Stomach (tissue), 9 donors: ENCODE data around the gene SLC16A10. TPM values are rescaled to one million over a fixed set of nuclear protein-coding genes. Genes with fewer than 3 reads are reported as not detected.

Source experiments
- DNase-seq, 2 donors: peaks; one replicate each; pipeline versions ENCODE4 v3.0.0 to v3.0.0-alpha.2; 2013 to 2019
- H3K27ac ChIP-seq, 5 donors: fragments of 200-600 bp in 4 of 5; sonication (generic) in 4 of 5; one replicate each; pipeline ENCODE4 v1.5.1; 2013 to 2019; ENCODE audit warnings: mild to moderate bottlenecking in 1 of 5, moderate library complexity in 1 of 5
- H3K27me3 ChIP-seq, 3 donors: fragments of 200-600 bp; sonication (generic); one replicate each; pipeline ENCODE4 v1.5.1; 2017 to 2019; ENCODE audit warnings: mixed run types in 1 of 3
- H3K36me3 ChIP-seq, 4 donors: fragments of 200-600 bp; sonication (generic); 1 replicate in 3 of 4; 2 replicates in 1 of 4; pipeline ENCODE4 v1.5.1; 2016 to 2019
- H3K4me1 ChIP-seq, 4 donors: fragments of 200-600 bp; sonication (generic); one replicate each; pipeline ENCODE4 v1.5.1; 2016 to 2019
- H3K4me3 ChIP-seq, 4 donors: fragments of 200-600 bp; sonication (generic) in 3 of 4; one replicate each; pipeline ENCODE4 v1.5.1; 2016 to 2019; ENCODE audit warnings: mild to moderate bottlenecking in 1 of 4
- H3K9me3 ChIP-seq, 4 donors: fragments of 200-600 bp; sonication (generic); one replicate each; pipeline ENCODE4 v1.5.1; 2016 to 2019
- EP300 ChIP-seq: sonication (generic); formaldehyde crosslinking; IDR thresholded peaks from one replicate; pipeline ENCODE4 v1.6.1; 2017; ENCODE audit warnings: antibody characterized with exemption
- POLR2A ChIP-seq, 4 donors: fragments of 450-650 bp; IDR thresholded peaks; one replicate each; pipeline ENCODE4 v1.6.1; 2016; ENCODE audit warnings: antibody characterized with exemption in 4 of 4, control low read depth in 2 of 4, mild to moderate bottlenecking in 1 of 4, moderate library complexity in 1 of 4
- POLR2AphosphoS5 ChIP-seq, 3 donors: sonication (generic); formaldehyde crosslinking; IDR thresholded peaks; one replicate each; pipeline ENCODE4 v1.6.1; 2016; ENCODE audit warnings: antibody characterized with exemption in 3 of 3
- WGBS, 5 donors: extraction: QIAGEN DNeasy Blood & Tissue Kit in 3 of 5; methylation state at CpG; one replicate each; pipeline versions ENCODE4 v1.1.5 to v1.1.7; 2013 to 2018; 5-methylcytosine and 5-hydroxymethylcytosine counted together
- intact Hi-C: fragments of 100-400 bp; cut with DNase I; formaldehyde crosslinking; loops from one replicate; pipeline ENCODE4 v1.15.1; 2023; ENCODE audit warnings: low total_unique reads
- polyA plus RNA-seq, 3 donors: library from polyadenylated mRNA; stranded (reverse); fragments of 200-250 nt; gene quantifications; one replicate each; pipeline ENCODE4 v1.2.3, GENCODE V29; 2013
- total RNA-seq, 5 donors: library from RNA; depleted of rRNA; stranded (reverse); fragments of >200 nt; gene quantifications; one replicate each; pipeline versions ENCODE4 v1.1.0 to v1.2.3, GENCODE V29; 2014 to 2016
- TF ChIP-seq, protein P1 (sequence below), 7 experiments: fragments of 450-650 bp in 4 of 7; fragments of 200-600 bp in 3 of 7; sonication (generic) in 3 of 7; IDR thresholded peaks; one replicate each; pipeline ENCODE4 v1.5.1; 2016 to 2019; ENCODE audit warnings: antibody characterized with exemption in 7 of 7, control low read depth in 2 of 7, mild to moderate bottlenecking in 1 of 7
- donor health status: healthy with polysubstance abuse.
- donor health status: Bipolar disorder and iron deficiency.
- donor health status: healthy.

Gene SLC16A10
- total and polyA plus RNA-seq, 8 donors, result 0.46 to 206 (median 8.5) TPM

DNA sequence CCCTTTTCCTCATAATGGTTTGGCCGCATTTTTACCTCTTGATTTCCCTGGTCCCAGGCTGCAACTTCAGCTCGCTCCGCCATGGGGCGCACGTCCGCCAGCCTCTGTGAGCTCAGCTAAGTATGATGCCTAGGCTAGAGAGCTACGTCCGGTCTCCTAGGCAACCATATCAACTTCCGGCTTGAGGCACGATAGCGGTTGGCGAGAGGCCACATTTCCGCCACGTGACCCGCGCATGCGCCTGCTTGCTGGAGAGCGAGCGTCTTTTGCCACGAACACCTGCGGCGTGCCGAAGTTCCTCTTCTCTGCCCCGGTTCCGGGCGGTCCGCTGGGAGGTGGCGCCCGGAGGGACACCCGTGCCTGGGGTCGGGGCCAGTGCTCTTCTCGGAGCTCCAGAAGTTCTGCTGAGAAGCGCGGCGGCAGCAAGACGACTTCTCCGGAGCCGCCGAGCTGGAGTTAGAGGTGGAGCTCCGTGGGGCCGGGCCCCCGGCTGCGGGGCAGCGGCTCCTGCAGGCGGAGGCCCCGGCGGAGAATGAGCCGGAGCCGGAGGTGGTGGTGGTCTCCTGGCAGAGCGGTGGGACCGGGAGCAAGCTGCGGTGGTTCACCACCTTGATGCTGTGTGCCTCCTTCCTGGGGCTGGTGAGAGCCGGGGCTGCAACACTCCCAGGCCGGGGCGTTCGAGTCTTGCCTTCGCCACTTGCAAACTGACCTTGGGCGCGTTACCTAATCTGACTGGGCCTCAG lies 172.0 kb downstream of the SLC16A10 start:
- WGBS, 5 donors, result 0 to 1% (median 1%) methylated on average over 30 to 59 of the region's 59 CpGs
- H3K27ac ChIP-seq, result peak overlapping the region; percentile 89 to 95 (median 90)
- TF ChIP-seq POLR2AphosphoS5 (IDR thresholded peaks at IDR 0.05), result peak; percentile 90 to 98 (median 95)
- TF ChIP-seq POLR2A (IDR thresholded peaks at IDR 0.05), result no peak
- TF ChIP-seq, protein P1, sequence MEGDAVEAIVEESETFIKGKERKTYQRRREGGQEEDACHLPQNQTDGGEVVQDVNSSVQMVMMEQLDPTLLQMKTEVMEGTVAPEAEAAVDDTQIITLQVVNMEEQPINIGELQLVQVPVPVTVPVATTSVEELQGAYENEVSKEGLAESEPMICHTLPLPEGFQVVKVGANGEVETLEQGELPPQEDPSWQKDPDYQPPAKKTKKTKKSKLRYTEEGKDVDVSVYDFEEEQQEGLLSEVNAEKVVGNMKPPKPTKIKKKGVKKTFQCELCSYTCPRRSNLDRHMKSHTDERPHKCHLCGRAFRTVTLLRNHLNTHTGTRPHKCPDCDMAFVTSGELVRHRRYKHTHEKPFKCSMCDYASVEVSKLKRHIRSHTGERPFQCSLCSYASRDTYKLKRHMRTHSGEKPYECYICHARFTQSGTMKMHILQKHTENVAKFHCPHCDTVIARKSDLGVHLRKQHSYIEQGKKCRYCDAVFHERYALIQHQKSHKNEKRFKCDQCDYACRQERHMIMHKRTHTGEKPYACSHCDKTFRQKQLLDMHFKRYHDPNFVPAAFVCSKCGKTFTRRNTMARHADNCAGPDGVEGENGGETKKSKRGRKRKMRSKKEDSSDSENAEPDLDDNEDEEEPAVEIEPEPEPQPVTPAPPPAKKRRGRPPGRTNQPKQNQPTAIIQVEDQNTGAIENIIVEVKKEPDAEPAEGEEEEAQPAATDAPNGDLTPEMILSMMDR (IDR thresholded peaks at IDR 0.05), result peak in 6 of 7 experiments; percentile 80 to 99 (median 96)

DNA sequence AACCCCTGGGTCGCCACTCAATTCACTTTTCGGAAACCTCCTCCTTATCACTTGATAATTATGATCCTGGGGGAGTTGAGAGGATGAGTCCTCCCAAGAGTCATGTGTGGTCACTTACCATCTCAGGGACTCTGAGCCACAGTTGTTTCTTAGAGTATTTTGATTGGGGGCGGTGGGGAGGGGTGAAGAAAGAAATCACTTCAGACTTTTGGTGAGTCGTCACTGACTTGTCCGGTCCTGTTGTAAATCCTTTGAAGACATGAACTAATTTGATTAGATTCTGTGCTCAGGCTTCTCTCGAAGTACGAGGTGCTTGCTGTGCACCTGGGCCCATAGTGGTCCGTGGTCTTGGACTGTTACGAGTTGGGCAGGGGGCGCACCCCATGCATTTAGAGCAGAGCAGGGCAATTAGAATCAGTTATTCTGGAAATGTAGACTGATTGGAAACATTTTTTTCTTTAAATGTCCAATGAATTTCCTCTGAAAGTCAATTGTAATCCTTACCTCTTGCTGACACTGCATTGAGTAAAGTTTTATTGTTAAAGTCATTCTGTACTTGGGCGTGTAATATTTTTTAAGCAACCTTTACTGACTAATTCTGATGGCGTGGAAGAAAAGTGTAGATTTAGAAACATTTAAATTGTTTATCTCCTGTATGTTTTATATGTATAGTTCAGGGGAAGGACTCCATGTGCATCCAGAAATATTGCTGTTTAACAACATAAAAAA lies 173.4 kb downstream of the SLC16A10 start:
- H3K27ac ChIP-seq, result no peak overlapping the region
- TF ChIP-seq POLR2AphosphoS5 (IDR thresholded peaks at IDR 0.05) (no peak), POLR2A (IDR thresholded peaks at IDR 0.05) (no peak), EP300 (no peak)
- TF ChIP-seq, protein P1 (IDR thresholded peaks at IDR 0.05), result no peak
- H3K4me3 ChIP-seq, result peak overlapping the region; percentile 68 to 88 (median 74)
- H3K27me3 ChIP-seq, result no peaks in the 10 kb centered on the region
- WGBS, 5 donors, result 72 to 86% (median 77%) methylated on average over 12 of the region's 12 CpGs
- H3K9me3 ChIP-seq, result no peaks in the 10 kb centered on the region
- peaks cover 6 to 23% (median 19%) of the 10 kb centered on the region in 4 donors for H3K36me3 ChIP-seq
- DNase-seq, result no peak
- intact Hi-C loops, result loop anchor here (10.0 kb wide), 1 partner anchor 774 kb away; no protein-coding TSS in a partner anchor
- H3K4me1 ChIP-seq, result peaks cover 13 to 36% (median 24%) of the 10 kb centered on the region in 4 donors

More for the DNA sequence above, 172.0 kb downstream of the SLC16A10 start:
- intact Hi-C loops, result no loop called here
- Histone ChIP-seq H3K4me3 (peak overlapping the region; percentile 68 to 88 (median 74)), H3K9me3 (no peaks in the 10 kb centered on the region), H3K36me3 (peaks cover 4 to 8% (median 5%) of the 10 kb centered on the region in 4 donors), H3K4me1 (peaks cover 13 to 36% (median 24%) of the 10 kb centered on the region in 4 donors), H3K27me3 (peaks cover 0 to 2% (median 0%) of the 10 kb centered on the region in 3 donors)
- peak; percentile 100 for DNase-seq

DNA sequence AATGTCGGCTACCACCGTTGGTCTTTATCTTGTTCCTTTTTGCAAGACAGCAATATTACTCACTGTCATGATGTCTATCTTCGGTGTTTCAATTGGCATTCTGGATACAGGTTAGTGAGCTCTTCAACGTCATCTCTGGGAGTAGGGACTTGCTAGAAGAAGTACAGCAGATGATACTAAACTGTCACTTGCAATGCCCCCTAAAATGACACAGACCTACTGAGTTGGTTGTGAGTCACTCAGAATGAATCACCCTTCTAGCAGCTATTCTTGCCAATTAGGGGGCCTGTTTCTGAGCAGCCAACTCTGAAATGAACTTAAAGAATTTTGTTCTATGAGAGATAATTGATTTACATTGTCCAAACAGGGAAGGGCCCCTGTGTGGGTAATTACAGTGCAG lies 176.5 kb downstream of the SLC16A10 start:
- no peak overlapping the region for H3K27ac ChIP-seq
- TF ChIP-seq POLR2AphosphoS5 (IDR thresholded peaks at IDR 0.05), result no peak
- TF ChIP-seq, protein P1 (IDR thresholded peaks at IDR 0.05), result no peak
- no peak for TF ChIP-seq POLR2A (IDR thresholded peaks at IDR 0.05)
- TF ChIP-seq EP300, result no peak
- 84 to 94% (median 90%) methylated on average over 4 of the region's 4 CpGs for WGBS, 5 donors
- peaks cover 13 to 37% (median 23%) of the 10 kb centered on the region in 4 donors for H3K4me1 ChIP-seq
- H3K27me3 ChIP-seq, result no peaks in the 10 kb centered on the region
- H3K36me3 ChIP-seq, result peaks cover 11 to 48% (median 41%) of the 10 kb centered on the region in 4 donors
- no peak overlapping the region for H3K4me3 ChIP-seq
- intact Hi-C loops, result loop anchor here (10.0 kb wide), 1 partner anchor 771 kb away; no protein-coding TSS in a partner anchor
- no peak for DNase-seq
- H3K9me3 ChIP-seq, result no peaks in the 10 kb centered on the region

- DNase-seq, result no peak
- Histone ChIP-seq H3K27me3 (no peaks in the 10 kb centered on the region), H3K27ac (no peak overlapping the region), H3K4me1 (peaks cover 0 to 28% (median 9%) of the 10 kb centered on the region in 4 donors), H3K9me3 (no peaks in the 10 kb centered on the region), H3K36me3 (peaks cover 16 to 63% (median 54%) of the 10 kb centered on the region in 4 donors), H3K4me3 (no peak overlapping the region)
- TF ChIP-seq, protein P1 (IDR thresholded peaks at IDR 0.05), result no peak
- TF ChIP-seq POLR2A (IDR thresholded peaks at IDR 0.05) (no peak), EP300 (no peak)
- WGBS, 5 donors, result 78 to 86% (median 82%) methylated on average over 6 of the region's 6 CpGs
- intact Hi-C loops, result loop anchor here (10.0 kb wide), 1 partner anchor 769 kb away; no protein-coding TSS in a partner anchor
Observed at GRCh38 chr6:111265842-111266241, 178.5 kb downstream of the SLC16A10 start.
